COLO668 (cell line): ENCODE results near the gene RIBC2.
"Not testable (repeated sequence)": the region's sequence is repeated elsewhere in the genome, so short reads cannot be mapped to it uniquely, and the experiment has no call there.

Experiments
- DNase-seq: peaks from one replicate; lab custom pipeline; 2025; ENCODE audit not compliant: unreplicated experiment; lab: John Stamatoyannopoulos, UW

RIBC2 gene

DNA sequence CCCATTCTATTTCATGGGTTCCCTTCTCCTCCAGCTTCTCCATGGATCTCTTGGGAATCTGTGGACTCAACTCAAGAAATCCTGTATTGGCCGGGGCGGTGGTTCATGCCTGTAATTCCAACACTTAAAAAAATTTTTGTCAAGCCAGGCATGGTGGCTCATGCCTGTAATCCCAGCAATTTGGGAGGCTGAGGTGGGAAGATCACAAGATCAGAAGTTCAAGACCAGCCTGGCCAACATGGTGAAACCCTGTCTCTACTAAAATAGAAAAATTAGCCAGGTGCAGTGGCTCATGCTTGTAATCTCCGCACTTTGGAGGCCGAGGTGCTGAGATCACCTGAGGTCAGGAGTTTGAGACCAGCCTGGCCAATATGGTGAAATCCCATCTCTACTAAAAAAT is 34.1 kb downstream of the RIBC2 start:
- not testable (repeated sequence) for DNase-seq

DNA sequence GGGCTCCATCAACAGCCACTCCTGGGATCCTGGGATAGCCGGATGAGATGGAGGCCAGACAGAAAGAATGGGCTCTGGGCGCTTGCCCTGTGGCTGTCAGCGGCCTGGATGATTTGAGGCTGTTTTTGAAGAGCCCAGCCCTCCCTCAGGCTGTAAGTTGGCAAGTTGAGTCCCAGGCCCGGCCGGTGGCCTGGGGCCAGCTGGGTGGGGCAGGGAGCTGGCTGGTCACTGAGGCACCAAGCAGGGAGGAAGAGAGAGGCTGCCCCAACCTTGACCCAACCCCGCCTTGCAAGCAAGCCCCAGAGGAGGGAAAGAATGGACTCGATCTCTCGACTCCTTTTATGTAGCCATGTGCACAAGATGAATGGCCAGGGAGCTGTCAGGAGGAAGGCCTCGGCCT is 34.9 kb downstream of the RIBC2 start:
- DNase-seq, result no peak

DNA sequence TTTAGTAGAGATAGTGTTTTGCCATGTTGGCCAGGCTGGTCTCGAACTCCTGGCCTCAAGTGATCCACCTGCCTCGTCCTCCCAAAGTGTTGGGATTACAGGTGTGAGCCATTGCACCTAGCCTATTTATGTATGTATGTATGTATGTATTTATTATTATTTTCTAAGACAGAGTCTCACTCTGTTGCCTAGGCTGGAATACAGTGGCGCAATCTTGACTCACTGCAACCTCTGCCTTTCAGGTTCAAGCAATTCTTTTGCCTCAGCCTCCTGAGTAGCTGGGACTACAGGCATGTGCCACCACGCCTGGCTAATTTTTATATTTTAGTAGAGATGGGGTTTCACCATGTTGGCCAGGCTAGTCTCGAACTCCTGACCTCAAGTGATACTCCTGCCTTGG is 35.9 kb downstream of the RIBC2 start:
- not testable (repeated sequence) for DNase-seq

DNA sequence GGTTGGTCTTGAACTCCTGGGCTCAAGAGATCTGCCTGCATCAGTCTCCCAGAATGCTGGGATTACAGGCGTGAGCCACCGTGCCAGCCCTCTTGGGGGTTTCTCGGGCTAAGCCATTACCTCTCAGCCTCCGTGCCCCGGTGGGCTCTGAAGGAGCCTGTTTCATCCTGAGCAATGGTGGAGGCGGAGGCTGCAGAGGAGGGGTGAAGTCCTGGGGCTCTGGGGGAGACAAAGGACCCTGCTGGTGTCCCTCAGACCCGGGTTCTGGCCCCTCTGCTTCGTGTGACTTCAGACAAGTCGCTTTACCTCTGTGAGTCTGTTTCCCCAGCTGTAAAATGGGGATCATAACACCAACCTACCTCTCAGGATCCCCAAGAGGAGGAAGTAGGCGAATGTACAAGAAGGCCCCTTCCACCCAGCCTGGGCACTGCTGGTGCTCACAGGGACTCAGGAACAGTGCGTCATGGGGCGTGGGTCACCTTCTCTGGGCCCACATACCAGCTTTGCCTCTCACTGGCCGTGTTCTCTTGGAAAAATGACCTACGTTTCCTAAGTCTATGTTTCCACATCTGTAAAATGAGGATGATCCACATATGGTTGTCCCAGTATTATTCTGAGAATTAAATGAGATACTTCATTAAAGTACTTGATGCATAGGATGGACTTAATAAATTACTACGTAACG is 36.8 kb downstream of the RIBC2 start:
- no peak for DNase-seq

DNA sequence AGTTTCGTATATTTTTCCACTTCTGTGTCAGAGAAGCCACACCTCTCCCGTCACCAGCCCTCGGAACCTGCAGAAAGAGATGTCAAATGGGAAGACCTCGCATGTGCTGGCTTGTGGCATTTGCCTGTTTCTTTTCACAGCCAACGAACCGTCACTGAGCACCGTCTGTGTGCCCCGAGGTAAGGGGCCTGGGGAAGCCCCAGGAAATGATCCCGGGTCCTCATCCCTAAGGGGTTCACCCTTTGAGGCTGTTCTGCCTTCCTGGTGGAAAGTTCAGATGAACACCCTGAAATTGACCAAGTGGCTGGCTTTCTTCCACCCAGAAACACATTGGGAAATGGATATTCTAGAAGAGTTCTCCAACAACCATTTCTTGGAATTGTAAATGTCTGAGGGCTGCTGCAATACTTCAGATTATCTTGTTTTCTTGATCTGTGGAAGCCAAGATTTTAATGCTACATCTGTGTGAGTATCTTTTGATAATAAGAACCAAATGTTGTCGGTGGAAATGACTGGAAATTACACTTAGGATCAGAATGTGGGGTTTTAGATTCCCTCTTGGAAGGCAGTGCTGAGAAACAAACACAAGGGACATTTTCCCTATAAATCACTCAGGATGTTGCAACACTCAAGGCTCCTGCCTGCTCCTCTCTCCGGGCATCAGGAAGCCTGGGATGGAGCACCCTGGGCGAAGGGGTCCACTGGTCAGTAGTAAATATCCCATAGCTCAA is 37.6 kb downstream of the RIBC2 start:
- no peak for DNase-seq

DNA sequence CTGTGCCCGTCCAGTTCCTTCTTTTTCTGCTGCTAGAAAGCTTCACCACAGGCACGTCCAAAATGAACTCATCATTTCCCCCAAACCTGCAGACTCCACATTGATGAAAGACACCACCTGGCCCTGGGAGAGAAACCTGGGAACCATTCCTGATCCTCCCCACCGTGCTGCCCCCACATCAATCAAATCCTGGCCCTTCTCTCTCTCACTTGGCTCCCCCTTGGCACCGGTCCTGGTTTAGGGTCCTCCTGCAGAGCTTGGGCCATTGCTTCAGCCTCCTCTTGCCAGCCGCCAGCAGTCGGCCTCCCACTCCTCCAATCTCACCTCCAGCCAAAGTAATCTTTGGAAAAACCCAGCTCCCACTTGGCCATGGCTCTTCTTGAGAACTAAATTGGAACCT is 38.5 kb downstream of the RIBC2 start:
- no peak for DNase-seq

DNA sequence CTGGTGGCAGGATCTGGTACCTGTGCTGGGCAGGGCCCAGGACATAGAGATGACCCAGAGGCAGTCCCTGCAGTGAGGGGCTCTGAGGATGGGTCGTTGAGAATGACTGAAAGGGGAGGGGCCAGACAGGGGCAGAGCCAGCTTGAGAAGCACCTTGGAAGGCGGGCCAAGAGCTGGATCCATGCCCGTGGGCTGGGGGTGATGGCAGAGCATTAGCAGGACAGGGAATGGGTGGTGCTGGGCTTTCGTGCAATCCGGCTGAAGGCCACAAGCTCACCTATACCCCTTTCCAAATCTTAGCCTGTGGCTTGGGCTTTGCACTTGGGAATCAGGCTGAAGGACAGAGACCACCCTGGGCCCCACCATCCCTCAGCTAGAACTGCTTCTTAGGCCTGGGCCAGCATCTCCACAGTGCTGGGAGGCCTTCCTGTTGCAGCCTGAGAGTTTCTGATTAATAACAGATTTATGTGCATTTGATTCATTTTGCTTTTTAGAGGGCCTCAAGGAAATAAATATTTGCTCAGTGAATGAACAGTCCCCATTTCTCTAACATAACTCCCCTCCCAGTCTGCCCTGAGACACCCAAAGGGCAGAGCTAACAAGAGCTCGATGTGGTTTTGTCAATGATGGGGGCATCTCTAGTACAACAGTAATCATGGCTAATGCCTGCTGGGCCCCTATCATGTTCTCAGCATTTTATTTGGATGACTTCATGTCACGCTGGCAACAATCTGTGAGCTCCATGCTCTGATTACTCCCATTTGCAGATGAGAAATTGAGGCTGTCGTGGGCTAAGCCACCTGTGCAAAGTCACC is 39.3 kb downstream of the RIBC2 start:
- no peak for DNase-seq

DNA sequence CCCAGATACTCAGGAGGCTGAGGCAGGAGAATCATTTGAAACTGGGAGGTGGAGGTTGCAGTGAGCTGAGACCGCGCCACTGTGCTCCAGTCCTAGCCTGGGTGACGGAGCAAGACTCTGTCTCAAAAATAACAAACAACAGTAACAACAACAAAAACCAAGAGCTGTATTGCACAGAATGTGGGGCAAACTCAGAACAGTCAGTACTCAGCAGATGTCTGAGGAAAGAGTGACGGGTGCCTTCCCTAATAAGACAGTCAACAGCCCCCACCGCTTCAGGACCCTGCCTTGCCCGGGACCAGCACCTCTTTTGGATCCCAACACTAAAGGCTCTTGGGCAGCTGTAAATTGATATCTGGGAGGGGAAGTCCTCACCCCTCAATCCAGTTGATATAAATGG is 40.3 kb downstream of the RIBC2 start:
- DNase-seq, result no peak

DNA sequence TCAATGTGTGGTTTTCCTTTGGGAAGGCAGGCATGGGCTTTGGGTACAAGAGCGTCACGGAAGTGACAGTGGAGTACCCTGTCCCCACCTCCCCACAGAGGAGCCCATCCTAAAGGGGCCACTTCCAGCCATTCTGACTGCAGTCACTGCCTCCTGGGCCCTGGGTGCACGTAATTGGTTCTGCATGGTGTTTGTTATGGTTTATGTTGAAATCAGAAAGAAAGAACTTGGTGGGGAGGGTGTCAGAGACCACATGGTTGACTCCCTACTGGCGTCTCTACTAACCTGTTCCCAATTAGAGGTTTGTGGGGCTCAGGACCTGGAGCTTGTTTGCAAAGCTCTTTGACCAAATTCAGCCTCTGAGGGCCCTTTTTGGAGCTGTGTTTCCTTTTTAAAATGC is 40.8 kb downstream of the RIBC2 start:
- DNase-seq, result no peak

DNA sequence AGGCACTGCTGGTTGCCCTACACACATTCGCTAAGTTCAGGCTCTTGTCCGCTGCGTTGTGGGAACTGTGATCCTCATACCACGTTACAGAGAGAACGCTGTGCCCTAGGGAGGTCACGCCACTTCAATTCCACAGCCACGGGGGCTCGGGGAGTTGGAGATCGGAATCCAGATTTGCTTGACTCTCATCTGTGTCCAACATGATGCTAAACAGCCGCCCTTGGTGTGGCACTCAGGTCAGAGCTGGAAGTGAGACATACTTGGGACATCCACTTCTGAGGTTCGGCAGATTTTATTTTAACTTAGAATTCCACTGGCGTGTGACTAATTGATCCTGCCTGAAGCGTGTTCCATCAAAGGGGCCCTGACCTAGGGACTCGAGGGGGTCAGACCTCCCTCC is 41.7 kb downstream of the RIBC2 start:
- no peak for DNase-seq

DNA sequence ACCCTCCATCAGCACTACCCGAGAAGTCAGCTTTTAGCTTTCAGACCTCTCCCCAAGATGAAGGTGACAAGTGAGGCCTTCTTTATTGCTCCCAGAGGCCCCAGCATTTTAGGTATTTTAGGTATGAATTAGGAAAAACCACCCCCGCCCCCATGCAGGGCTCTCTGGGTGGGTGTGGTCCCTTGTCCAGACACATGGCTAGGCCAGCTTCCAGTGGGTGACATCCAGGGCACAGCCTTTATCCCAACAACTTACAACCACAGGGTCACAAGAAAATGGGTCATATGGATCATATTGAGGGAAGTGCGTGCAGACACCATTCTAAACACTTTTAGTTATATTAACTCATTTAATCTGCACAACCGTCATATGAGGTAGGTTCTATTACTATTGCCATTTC is 42.1 kb downstream of the RIBC2 start:
- DNase-seq, result no peak

DNA sequence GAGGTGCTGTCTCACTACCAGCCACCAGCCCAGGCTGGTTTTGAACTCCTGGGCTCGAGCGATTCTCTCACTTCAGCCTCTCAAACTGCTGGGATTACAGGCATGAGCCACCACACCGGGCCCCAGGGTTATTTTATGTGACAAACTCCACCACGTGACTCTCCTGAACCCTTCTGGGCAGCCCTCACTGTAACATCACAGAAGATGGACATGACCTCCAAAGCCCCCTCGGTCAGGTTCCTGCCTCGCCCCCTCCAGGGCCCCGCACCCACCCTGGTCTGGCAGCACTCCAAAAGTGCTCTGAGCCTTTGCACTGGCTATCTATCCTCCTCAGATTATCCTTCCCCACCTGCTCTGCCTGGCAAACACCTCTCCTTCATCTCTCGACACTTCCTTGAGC is 43.3 kb downstream of the RIBC2 start:
- no peak for DNase-seq

DNA sequence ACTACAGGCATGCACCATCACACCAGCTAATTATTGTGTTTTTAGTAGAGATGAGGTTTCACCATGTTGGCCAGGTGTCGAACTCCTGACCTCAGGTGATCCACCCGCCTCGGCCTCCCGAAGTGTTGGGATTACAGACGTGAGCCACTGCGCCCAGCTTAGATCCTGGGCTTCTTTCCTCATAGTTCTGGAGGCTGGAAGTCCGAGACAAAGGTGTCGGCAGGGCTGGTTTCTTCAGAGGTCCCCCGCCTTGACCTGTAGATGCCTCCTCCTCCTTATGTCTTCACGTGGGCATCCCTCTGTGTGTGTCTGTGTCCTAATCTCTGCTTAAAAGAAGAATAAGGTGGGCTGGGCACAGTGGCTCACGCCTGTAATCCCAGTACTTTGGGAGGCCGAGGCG is 45.0 kb downstream of the RIBC2 start:
- DNase-seq, result no peak

DNA sequence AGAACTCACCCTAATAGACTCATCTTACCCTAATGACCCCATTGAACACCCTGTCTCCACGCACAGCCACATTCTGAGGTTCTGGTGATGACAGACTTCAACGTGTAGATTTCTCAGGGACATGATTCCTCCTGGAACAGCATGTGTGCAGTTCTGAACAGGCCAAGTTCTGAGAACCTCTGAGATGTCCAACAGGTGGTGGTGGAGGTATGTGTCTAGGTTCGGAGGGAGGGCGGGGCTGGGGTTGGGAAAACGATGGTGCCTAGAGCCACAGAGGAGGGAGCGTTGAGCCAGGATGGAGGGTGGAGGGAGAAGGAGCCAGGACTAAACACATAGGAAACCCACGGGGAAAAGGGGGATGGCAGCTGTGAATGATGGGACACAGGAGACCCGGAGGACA is 45.7 kb downstream of the RIBC2 start:
- DNase-seq, result no peak

DNA sequence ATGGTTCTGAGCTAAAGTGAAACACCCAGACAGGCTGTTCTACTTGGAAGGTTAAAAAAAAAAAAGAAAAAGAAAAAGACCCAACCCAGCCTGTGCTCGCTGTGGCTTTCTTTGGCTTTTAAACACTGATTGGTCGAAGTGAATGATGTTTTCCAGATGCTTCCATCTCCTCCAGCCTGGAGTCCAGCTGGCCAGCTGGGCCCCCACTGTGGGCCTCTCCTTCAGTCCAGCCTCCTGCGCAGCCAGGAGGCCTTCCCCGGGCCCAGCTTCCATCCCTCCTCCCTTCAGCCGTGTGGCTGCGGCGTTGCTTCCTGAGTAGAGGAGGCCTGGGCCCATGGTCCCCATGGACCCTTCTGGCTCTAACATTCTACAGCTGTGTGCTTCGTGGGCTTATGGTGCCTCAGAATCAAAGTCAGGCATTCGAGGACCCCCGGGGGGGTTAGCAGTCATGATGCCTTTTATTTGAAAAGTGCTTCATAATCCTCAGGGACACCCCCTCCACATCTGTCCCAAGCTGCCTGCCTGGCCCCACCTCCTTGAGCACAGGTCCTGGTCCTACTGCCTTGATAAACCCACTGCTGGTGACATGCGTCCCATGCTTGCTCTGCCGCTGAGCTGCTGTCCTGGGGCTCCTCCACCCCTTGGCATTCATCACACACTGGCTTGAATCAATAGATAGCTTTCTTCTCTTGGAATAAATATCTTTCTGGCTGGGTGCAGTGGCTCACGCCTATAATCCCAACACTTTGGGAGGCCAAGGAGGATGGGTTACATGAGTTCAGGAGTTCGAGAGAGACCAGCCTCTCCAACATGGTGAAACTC is 47.0 kb downstream of the RIBC2 start:
- no peak for DNase-seq

DNA sequence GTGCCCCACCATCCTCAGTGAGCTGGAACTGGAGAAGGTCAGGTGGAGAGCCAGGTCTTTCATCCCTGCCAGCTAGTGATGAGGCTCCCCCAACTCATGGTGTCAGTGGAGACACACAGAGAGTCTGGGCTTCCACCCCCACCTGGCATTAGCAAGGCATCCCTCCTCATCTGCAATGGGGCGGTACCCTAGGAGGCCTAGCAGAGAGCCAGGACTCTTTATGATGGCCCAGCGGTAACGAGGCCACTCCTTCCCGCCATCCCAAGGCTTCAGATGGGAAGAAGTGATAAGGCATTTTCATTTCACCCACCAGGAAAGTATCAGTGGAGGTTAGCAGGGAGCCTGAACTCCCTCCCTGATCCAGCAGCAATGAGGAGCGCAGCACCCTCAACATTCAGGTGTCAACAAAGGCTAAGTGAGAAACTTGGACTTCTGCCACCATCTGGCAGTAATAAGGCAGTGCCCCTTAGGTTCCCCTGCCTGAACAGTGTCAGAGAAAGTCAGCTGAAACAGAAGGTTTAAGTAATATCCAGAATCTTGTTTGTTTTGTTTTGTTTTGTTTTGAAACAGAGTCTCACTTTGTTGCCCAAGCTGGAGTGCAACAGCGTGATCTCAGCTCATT is 48.7 kb downstream of the RIBC2 start:
- DNase-seq, result no peak

DNA sequence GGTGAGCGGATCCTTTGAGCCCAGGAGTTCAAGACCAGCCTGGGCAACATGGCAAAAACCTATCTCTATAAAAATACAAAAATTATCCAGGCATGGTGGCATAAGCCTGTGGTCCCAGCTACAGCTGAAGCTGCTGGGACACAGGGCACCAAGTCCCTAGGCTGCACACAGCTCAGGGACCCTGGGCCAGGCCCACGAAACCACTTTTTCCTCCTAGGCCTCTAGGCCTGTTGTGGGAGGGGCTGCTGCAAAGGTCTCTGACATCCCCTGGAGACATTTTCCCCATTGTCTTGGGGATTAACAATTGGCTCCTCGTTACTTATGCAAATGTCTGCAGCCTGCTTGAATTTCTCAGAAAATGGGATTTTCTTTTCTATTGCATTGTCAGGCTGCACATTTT is 50.2 kb downstream of the RIBC2 start:
- DNase-seq, result not testable (repeated sequence)

DNA sequence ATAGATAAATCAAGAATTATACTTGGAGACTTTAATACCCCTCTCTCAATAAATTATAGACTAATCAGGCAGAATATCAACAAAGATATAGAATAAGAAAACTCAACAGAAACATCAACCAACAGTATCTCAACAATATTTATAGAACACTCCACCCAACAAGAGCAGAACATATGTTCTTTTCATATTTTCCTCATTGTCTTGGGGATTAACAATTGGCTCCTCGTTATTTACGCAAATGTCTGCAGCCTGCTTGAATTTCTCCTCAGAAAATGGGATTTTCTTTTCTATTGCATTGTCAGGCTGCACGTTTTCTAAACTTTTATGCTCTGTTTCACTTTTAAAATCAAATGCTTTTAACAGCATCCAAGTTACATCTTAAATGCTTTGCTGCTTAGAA is 52.1 kb downstream of the RIBC2 start:
- no peak for DNase-seq

DNA sequence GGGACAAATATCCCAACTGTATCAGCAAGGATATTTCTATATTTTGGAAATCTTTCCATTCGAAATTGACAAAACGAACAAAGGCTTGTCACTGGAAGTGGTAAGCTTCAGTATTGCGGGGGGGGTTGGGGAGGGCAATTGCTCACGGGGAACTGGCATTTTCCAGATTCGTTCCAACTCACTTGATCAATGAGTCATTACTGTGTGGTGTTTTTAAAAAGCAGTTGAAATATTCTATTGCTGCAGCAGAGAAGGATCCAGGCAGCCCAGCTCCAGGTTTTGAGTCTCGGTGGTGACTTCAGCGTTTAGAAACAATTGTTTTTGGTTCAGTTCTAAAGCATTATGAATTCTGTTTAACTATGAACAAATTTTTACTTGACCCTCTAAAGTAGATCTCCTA is 55.4 kb downstream of the RIBC2 start:
- DNase-seq, result no peak

DNA sequence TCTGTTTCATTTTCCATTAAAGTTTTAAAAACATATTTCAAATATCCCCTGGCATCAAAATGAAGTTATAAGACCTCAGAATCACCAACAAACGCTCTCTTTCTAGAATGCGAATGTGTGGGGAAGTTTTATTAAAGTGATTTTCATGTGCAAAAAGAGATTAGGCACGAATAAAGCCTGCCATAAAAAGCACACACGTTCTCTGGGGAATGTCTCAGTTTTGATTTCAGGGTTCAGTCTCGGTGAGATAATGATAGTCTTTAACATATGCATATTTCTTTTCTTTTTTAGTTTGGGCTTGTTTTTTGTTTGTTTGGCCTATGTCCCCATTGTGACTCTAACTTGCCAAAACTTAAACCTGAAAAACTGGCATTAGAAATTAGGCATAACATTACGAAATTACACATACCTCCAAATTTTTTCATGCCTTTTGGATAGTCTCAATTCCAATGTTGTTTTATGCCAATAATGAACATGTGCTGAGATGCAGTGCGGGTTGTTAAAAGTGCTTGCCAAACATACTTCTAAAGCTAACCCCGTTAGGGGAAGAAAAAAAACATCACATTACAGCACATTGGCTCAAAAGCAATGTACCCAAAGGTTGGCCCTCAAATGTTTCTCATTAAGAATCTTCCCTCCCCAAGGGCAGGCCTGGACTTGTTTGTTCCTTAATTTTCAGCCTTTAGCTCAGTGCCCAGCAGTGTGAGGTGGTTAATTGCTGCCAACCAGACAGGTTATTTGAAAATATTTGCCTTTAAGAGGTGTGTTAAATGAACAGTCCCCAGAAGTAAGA is 56.0 kb downstream of the RIBC2 start:
- no peak for DNase-seq
